ENCODE measurements around the gene TFEB.

The TFEB gene

DNA sequence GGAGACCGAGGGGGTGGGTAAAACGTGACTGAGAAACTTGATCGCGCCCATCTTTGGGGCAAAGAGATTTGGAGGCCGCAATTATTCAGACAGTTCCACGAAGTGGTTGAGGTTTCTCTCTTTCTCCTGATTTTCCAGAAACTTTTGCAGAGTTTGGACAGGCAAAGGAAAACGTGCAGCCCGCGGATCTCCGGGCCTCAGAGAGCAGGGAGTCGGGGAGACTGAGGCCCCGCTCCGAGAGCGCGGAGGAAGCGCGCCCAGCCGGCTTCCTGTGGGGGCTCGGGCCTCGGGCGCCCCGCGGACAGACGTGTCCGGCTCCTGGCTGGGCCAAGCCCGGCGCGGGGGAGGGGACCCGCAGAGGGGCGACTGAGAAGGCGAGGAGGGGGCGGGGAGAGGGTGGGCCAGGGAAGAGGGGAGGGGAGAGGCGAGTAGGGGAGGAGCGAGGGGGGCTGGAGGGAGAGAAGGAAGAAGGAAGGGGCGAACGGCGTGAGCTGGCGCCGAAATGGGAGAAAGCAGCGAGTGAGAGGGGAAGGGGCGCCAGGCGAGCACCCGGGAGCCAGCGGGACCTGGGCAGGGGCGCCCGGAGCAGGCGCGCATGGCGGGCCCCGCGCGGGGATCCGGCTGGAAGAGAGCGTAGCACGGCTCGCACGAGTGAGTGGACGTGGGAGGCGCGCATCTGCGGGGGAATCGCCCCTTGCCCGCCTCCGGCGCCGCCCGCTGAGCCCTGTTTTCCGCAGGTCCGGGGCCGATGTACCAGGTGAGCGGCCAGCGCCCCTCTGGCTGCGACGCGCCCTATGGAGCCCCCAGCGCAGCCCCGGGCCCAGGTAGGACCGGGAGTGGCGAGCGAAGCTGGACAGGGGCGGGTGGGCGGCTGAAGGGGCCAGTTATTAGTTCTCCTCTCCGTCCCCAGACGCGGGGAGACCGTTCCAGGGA, 97.1 kb downstream of the TFEB start, which contains the start of gene MDFI:
TSS of gene MDFI (plus strand) at position 467 of the 933 bp plus-strand sequence. CDS start at position 749, 282 bp downstream.
- no peak for DNase-seq

DNA sequence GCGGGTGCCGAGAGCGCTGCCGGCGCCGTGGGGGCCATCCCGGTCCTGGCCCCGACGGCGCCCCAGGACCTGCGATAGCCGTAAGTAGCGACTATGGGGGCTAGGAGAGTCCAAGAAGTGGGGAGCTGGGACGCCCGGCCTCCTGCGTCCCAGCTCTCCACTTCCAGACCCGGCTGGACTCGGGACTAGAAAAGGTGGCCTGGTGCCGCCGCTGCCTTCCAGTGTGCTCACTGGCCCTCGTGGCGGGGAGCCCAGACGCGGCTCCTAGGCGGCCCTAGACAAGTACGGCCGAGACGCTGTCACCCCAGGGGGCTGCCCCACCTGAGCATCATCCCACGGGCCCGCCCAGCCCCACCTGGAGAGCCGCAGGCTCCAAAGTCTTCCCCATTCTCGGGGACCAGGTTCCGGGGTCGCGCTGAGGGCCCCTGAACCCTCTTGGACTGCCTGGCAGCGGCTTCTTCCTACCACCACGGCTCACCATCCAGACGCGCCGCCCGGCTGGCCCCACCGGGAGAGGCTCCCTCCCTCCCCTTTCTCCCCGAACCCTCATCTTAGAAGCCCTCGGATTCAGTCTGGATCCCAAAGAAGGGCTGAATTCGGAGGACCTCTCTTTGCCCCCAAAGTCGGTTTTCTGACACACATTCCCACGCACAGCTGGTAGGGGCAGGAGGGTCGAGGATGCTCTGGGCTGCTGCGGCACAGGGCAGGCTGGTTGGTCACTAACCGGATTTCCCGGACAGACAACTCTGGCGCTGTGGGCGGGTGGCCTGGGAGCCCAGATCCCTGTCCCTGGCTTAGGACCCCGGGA, 98.0 kb downstream of the TFEB start:
- no peak for DNase-seq

DNA sequence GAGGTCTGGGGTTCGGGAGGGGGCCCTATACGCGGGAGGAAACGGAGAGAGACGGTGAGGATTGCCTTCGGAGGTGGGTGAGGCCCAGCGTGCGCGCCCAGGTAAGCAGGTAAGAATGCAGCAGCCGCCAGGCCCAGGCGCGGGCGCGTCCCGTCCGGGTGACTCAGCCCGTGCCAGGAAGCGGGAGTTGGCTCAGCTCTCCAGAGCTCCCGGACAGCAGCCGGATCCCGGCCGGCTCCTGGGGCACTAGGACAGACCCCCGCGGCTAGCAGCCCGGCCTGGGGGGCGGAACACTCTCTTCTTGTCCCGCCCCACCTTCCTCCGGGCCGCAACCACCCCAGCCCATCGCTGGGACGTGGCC, 98.6 kb downstream of the TFEB start:
- no peak for DNase-seq

DNA sequence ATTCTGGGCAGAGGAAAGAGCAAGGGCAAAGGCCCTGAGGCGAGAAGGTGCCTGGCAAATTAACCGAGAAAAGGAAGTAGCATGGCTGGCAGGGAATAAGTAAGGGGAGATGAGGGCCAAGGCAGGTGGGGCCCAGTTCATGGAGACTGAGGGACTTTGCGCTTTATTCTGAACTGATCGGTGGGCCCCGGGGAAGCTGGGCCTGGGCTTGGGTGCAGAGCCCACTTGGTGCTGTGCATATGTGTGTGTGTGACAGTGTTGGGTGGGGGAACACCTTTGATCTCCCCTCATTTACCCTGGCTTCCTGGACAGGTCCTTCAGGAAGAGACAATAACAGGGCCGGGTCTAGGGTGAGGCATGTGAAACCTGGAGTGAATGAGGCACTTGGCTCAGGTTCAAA, 100.0 kb downstream of the TFEB start:
- no peak for DNase-seq

DNA sequence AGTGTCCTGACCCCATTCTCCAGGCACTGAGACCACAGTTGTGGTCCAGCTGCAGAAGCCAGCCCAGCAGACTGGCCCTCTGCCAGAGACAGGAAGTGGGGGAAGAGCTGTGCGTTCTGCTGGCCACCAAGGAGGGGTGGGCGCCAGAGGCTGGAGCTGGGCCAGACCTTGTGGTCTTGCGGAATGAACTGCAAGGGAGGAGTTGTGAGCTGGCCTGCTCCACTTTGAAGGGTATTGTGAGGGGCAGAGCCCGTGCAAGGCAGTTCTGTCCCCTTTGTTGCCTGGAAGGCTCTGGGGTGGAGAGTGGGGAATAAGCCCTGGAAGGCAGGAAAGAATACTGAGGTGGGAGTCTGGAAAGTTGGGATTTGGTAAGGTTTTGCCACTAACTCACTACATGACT, 100.8 kb downstream of the TFEB start:
- DNase-seq = peak in 5 of 14 donors; percentile 10 to 26 (median 20)
